ENCODE results near the gene RUNX1.

DNA sequence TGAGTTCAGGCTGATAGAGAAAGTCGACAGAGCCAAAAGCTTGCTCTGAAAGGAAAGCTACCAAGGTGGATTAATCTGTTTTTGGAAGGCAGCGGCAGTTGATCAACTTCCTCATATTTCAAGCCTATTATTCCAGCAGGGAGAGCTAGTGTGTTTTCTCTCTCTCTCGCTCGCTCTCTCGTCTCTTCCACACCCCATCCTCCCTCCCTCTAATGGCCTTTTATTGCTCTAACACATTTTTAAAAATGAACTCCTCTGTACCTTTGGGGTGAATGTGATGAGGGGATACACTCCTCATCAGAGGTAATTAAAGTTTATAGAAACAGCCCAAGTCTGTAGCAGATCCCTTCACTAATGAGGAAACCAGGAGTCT lies 253.9 kb downstream of the RUNX1 start:
- TF ChIP-seq CTCF (IDR thresholded peaks at IDR 0.05) (peak in 4 of 6 experiments; percentile 20 to 34 (median 30)), POLR2A (IDR thresholded peaks at IDR 0.05) (no peak)
